SK-N-SH (cell line): ENCODE measurements around the gene KCNC3.

Source experiments
- CHD2 ChIP-seq: fragments of 150-350 bp; IDR thresholded peaks from 2 replicates; pipeline ENCODE4 v1.6.1; 2018; ENCODE audit warnings: low read length; ENCODE audit not compliant: partially characterized antibody
- NRF1 ChIP-seq: IDR thresholded peaks from 2 replicates; pipeline ENCODE4 v1.6.1; 2012; ENCODE audit warnings: low read depth, mild to moderate bottlenecking, low read length
- POLR2AphosphoS5 ChIP-seq: IDR thresholded peaks from 2 replicates; pipeline ENCODE4 v1.6.1; 2012; ENCODE audit warnings: low read depth, low read length
- TAF1 ChIP-seq: IDR thresholded peaks from 2 replicates; pipeline ENCODE4 v1.6.1; 2012; ENCODE audit warnings: low read depth, mild to moderate bottlenecking, low read length, moderate library complexity, borderline replicate concordance
- YY1 ChIP-seq: IDR thresholded peaks from 2 replicates; pipeline ENCODE4 v1.4.0; 2012; ENCODE audit warnings: low read depth, mild to moderate bottlenecking
- TF ChIP-seq, protein P1 (sequence below): fragments of 200-600 bp; sonication (generic); IDR thresholded peaks from 2 replicates; pipeline ENCODE4 v1.6.1; 2017; ENCODE audit warnings: antibody characterized with exemption, mild to moderate bottlenecking, moderate library complexity
- TF ChIP-seq, protein P2 (sequence below): IDR thresholded peaks from 2 replicates; pipeline ENCODE4 v1.4.0; 2012; ENCODE audit warnings: low read depth

DNA sequence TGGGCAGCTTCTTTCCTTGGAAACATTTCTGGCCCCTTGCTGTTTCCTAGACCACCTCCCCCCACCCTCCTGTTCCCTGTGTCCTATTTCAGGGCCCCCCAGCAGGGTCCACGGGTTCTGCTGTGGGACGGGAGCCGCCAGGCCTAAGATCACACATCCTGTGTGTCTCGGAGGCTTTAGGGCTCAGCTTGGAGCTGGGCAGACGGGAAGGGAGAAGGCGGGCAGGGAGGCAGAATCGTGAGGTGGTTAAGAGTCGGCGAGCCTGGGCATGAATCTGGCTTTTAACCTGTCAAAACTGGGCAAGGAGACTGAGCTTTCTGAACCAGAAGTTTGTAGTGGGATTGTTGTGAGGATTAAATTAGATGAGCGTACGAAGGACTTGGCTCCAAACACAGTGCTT is 4.8 kb downstream of the KCNC3 start:
- TF ChIP-seq CHD2 (no peak), YY1 (no peak), POLR2AphosphoS5 (no peak), NRF1 (no peak), TAF1 (no peak)
- TF ChIP-seq, protein P1, sequence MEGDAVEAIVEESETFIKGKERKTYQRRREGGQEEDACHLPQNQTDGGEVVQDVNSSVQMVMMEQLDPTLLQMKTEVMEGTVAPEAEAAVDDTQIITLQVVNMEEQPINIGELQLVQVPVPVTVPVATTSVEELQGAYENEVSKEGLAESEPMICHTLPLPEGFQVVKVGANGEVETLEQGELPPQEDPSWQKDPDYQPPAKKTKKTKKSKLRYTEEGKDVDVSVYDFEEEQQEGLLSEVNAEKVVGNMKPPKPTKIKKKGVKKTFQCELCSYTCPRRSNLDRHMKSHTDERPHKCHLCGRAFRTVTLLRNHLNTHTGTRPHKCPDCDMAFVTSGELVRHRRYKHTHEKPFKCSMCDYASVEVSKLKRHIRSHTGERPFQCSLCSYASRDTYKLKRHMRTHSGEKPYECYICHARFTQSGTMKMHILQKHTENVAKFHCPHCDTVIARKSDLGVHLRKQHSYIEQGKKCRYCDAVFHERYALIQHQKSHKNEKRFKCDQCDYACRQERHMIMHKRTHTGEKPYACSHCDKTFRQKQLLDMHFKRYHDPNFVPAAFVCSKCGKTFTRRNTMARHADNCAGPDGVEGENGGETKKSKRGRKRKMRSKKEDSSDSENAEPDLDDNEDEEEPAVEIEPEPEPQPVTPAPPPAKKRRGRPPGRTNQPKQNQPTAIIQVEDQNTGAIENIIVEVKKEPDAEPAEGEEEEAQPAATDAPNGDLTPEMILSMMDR = no peak
- TF ChIP-seq, protein P2, sequence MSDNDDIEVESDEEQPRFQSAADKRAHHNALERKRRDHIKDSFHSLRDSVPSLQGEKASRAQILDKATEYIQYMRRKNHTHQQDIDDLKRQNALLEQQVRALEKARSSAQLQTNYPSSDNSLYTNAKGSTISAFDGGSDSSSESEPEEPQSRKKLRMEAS = no peak
